ENCODE results near the gene NAV3.

DNA sequence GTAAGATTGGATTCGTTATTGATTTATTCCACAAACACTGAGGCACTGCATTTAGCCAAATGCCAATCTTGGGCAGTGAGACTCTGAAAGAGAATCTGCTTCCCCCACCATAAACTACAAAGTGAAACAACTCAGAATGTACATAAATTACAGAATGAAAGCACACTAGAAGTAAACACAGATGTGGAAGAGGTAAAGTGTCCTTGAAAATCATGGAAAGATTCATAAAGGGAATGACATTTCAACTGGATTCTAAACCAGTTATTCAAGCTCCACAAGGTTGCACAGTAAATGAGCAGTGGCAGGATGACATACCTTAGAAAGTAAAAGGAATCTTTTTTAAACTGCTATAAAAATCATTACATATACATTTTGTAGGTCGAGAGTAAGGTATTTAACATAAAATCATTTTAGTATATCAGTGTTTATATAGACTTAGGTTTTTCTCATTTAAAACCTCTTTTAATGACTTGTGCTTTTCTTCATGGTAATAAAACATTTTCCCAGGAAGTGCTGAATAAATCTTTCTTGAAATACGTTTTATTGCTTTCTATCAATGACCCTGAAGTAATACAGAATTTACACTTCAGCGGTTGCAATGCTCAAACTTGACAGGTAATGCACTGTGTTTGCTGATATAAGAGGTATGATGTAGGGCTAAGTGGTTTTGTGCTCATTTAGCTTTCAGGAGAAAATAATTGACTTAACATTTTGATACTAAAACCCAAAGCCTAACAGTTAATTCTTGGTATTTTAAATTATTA, 270.6 kb downstream of the NAV3 start:
- TF ChIP-seq, protein P1, sequence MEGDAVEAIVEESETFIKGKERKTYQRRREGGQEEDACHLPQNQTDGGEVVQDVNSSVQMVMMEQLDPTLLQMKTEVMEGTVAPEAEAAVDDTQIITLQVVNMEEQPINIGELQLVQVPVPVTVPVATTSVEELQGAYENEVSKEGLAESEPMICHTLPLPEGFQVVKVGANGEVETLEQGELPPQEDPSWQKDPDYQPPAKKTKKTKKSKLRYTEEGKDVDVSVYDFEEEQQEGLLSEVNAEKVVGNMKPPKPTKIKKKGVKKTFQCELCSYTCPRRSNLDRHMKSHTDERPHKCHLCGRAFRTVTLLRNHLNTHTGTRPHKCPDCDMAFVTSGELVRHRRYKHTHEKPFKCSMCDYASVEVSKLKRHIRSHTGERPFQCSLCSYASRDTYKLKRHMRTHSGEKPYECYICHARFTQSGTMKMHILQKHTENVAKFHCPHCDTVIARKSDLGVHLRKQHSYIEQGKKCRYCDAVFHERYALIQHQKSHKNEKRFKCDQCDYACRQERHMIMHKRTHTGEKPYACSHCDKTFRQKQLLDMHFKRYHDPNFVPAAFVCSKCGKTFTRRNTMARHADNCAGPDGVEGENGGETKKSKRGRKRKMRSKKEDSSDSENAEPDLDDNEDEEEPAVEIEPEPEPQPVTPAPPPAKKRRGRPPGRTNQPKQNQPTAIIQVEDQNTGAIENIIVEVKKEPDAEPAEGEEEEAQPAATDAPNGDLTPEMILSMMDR (conservative IDR thresholded peaks at IDR 0.05; ENCODE audit: low read depth, low read length), result no peak
- no peak for TF ChIP-seq CEBPB (IDR thresholded peaks at IDR 0.05; ENCODE audit: low read depth, low read length)
- TF ChIP-seq, protein P2, sequence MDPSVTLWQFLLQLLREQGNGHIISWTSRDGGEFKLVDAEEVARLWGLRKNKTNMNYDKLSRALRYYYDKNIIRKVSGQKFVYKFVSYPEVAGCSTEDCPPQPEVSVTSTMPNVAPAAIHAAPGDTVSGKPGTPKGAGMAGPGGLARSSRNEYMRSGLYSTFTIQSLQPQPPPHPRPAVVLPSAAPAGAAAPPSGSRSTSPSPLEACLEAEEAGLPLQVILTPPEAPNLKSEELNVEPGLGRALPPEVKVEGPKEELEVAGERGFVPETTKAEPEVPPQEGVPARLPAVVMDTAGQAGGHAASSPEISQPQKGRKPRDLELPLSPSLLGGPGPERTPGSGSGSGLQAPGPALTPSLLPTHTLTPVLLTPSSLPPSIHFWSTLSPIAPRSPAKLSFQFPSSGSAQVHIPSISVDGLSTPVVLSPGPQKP (IDR thresholded peaks at IDR 0.05; ENCODE audit: borderline replicate concordance, low read depth, low read length), result no peak

All from IMR-90 (cell line).